ENCODE measurements around the gene SLCO4C1.

The SLCO4C1 gene

DNA sequence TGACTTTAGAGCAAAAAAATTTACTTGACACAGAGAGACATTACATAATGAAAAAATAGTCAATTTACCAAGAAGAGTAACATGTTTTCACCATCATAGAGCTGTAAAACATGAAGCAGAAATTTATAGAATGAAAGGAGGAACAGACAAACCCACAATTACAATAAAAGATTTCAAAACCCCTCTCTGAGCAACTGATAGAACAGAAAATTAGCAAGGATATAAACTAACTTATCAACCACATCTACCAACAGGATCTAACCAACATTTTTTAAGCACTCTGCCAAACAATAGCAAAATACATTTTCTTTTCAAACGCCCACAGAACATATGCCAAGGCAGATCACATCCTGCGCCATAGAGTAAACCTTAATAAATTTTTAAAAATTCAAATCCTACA lies 17.9 kb downstream of the SLCO4C1 start:
- TF ChIP-seq TAF1 (IDR thresholded peaks at IDR 0.05; ENCODE audit: low read depth) (no peak), YY1 (IDR thresholded peaks at IDR 0.05; ENCODE audit: low read depth) (no peak), CREB1 (IDR thresholded peaks at IDR 0.05; ENCODE audit: low read depth) (no peak), EP300 (IDR thresholded peaks at IDR 0.05; ENCODE audit: borderline replicate concordance) (no peak), CEBPB (IDR thresholded peaks at IDR 0.05) (no peak), RAD21 (IDR thresholded peaks at IDR 0.05; ENCODE audit: low read depth) (no peak), EGR1 (IDR thresholded peaks at IDR 0.05) (no peak), FOXM1 (IDR thresholded peaks at IDR 0.05; ENCODE audit: borderline replicate concordance, low read depth) (no peak), ZBTB7A (IDR thresholded peaks at IDR 0.05; ENCODE audit: low read depth) (no peak), TEAD4 (IDR thresholded peaks at IDR 0.05) (no peak), TCF12 (IDR thresholded peaks at IDR 0.05; ENCODE audit: low read depth) (no peak)
- TF ChIP-seq, protein P1, sequence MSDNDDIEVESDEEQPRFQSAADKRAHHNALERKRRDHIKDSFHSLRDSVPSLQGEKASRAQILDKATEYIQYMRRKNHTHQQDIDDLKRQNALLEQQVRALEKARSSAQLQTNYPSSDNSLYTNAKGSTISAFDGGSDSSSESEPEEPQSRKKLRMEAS (IDR thresholded peaks at IDR 0.05) = no peak

DNA sequence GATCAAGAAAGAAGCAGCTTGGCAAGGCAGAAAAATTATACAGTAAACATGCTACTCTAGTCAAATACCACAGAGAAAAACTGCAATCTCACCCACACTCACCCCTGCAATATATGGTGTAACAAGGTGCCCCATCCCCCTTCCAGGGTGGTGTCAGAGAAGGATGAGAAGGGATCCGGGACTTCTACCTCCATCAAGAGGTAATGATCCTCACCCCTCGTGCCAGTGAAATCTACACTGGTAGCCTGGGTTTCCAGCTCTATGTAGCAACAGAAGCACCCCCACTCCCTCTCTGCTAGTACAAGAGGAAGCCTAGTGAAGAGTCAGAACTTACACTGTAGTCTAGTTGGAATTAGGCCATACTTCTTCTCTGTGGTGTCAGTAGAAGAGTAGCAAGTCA lies 18.9 kb downstream of the SLCO4C1 start:
- TF ChIP-seq TEAD4 (IDR thresholded peaks at IDR 0.05) (no peak), YY1 (IDR thresholded peaks at IDR 0.05; ENCODE audit: low read depth) (no peak), RAD21 (IDR thresholded peaks at IDR 0.05; ENCODE audit: low read depth) (no peak), EGR1 (IDR thresholded peaks at IDR 0.05) (no peak), CREB1 (IDR thresholded peaks at IDR 0.05; ENCODE audit: low read depth) (no peak)
- TF ChIP-seq, protein P2, sequence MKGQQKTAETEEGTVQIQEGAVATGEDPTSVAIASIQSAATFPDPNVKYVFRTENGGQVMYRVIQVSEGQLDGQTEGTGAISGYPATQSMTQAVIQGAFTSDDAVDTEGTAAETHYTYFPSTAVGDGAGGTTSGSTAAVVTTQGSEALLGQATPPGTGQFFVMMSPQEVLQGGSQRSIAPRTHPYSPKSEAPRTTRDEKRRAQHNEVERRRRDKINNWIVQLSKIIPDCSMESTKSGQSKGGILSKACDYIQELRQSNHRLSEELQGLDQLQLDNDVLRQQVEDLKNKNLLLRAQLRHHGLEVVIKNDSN (IDR thresholded peaks at IDR 0.05) = no peak
- TF ChIP-seq, protein P1 (IDR thresholded peaks at IDR 0.05) = no peak
- TF ChIP-seq, protein P3, sequence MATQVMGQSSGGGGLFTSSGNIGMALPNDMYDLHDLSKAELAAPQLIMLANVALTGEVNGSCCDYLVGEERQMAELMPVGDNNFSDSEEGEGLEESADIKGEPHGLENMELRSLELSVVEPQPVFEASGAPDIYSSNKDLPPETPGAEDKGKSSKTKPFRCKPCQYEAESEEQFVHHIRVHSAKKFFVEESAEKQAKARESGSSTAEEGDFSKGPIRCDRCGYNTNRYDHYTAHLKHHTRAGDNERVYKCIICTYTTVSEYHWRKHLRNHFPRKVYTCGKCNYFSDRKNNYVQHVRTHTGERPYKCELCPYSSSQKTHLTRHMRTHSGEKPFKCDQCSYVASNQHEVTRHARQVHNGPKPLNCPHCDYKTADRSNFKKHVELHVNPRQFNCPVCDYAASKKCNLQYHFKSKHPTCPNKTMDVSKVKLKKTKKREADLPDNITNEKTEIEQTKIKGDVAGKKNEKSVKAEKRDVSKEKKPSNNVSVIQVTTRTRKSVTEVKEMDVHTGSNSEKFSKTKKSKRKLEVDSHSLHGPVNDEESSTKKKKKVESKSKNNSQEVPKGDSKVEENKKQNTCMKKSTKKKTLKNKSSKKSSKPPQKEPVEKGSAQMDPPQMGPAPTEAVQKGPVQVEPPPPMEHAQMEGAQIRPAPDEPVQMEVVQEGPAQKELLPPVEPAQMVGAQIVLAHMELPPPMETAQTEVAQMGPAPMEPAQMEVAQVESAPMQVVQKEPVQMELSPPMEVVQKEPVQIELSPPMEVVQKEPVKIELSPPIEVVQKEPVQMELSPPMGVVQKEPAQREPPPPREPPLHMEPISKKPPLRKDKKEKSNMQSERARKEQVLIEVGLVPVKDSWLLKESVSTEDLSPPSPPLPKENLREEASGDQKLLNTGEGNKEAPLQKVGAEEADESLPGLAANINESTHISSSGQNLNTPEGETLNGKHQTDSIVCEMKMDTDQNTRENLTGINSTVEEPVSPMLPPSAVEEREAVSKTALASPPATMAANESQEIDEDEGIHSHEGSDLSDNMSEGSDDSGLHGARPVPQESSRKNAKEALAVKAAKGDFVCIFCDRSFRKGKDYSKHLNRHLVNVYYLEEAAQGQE (IDR thresholded peaks at IDR 0.05; ENCODE audit: low read depth) = no peak

DNA sequence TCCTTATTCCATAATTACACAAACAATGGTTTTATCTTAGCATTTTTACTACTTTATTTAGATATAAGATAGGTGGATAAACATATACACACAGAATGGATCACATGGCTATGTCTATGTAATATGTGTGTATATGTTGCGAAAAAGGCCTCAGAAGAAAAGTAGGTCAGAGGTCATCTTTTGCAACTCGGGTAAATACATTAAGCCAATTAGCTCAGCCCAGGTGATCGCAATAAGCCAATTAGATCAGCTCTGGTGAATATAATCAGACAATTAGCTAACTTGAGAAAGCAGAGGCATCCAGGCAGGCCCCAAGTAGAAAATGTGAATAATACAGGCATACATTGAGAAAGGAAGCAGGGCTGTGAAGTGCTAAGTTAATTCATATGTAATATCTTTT lies 24.3 kb downstream of the SLCO4C1 start:
- TF ChIP-seq YY1 (IDR thresholded peaks at IDR 0.05; ENCODE audit: low read depth) = no peak
- TF ChIP-seq, protein P1 (IDR thresholded peaks at IDR 0.05) = no peak
- no peak for TF ChIP-seq ZBTB7A (IDR thresholded peaks at IDR 0.05; ENCODE audit: low read depth)
- no peak for TF ChIP-seq TCF12 (IDR thresholded peaks at IDR 0.05; ENCODE audit: low read depth)
- TF ChIP-seq, protein P3 (IDR thresholded peaks at IDR 0.05; ENCODE audit: low read depth) = no peak
- no peak for TF ChIP-seq CEBPB (IDR thresholded peaks at IDR 0.05)
- TF ChIP-seq, protein P2 (IDR thresholded peaks at IDR 0.05) = no peak
- TF ChIP-seq CREB1 (IDR thresholded peaks at IDR 0.05; ENCODE audit: low read depth) = no peak
- TF ChIP-seq FOXM1 (IDR thresholded peaks at IDR 0.05; ENCODE audit: borderline replicate concordance, low read depth) = no peak
- TF ChIP-seq NFIC (IDR thresholded peaks at IDR 0.05) = no peak
- TF ChIP-seq TAF1 (IDR thresholded peaks at IDR 0.05; ENCODE audit: low read depth) = no peak
- no peak for TF ChIP-seq EGR1 (IDR thresholded peaks at IDR 0.05)
- TF ChIP-seq TEAD4 (IDR thresholded peaks at IDR 0.05) = no peak
- no peak for TF ChIP-seq RAD21 (IDR thresholded peaks at IDR 0.05; ENCODE audit: low read depth)
- no peak for TF ChIP-seq EP300 (IDR thresholded peaks at IDR 0.05; ENCODE audit: borderline replicate concordance)

DNA sequence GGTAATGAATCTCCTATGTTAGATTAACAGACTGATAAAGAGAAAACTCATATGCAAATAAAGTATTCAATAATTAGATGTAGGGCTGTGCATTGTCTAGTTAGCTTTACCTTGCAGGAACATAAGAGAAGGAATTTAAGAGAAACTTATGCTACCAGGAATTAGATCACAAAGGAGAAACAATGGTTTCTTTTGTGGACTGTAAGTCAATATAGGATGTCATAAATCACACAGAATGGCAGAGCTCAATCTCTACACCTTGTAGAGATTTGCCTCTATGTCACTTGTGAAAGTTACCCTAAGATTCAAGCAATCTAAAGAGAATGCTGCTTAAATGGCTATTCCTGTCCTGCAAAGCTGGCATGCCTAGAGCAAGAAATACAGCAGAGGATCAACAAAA lies 26.0 kb downstream of the SLCO4C1 start:
- TF ChIP-seq, protein P2 (IDR thresholded peaks at IDR 0.05) = no peak
- TF ChIP-seq ZBTB7A (IDR thresholded peaks at IDR 0.05; ENCODE audit: low read depth) (no peak), TEAD4 (IDR thresholded peaks at IDR 0.05) (no peak)

DNA sequence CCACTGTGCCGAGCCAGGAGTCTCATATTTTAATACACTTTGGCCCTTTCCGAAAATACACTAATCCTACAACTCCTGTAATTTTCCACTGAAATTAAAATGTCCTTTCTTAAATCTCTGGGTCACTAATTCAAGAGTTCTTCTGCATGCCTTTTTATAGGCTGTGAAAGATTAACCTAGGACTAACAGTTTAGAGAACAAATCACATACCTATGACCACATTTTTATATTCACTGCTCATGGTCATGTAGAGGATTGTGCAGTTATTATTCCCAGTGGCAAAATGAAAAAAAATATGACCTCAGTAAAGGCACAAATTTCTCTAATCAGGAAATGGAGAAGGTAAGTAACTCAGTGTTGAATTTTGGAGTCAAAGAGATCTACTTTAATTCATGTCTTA lies 33.4 kb downstream of the SLCO4C1 start:
- no peak for TF ChIP-seq NFIC (IDR thresholded peaks at IDR 0.05)
- no peak for TF ChIP-seq CREB1 (IDR thresholded peaks at IDR 0.05; ENCODE audit: low read depth)
- no peak for TF ChIP-seq TCF12 (IDR thresholded peaks at IDR 0.05; ENCODE audit: low read depth)
- TF ChIP-seq EGR1 (IDR thresholded peaks at IDR 0.05) = no peak
- TF ChIP-seq, protein P1 (IDR thresholded peaks at IDR 0.05) = no peak
- no peak for TF ChIP-seq YY1 (IDR thresholded peaks at IDR 0.05; ENCODE audit: low read depth)
- TF ChIP-seq, protein P2 (IDR thresholded peaks at IDR 0.05) = no peak
